ENCODE measurements around the gene CYTIP.
"Not testable (repeated sequence)": the region's sequence is repeated elsewhere in the genome, so short reads cannot be mapped to it uniquely, and the experiment has no call there.

CYTIP gene

GRCh38 chr2:157413326-157414035, 30.4 kb downstream of the CYTIP start:
- DNase-seq (ENCODE audit: extremely low spot score) = no peak
- TF ChIP-seq LEF1 (IDR thresholded peaks at IDR 0.05; ENCODE audit: borderline replicate concordance) (no peak), HDGF (IDR thresholded peaks at IDR 0.05; ENCODE audit: borderline replicate concordance) (no peak), ZNF384 (IDR thresholded peaks at IDR 0.05) (no peak), ARNT (IDR thresholded peaks at IDR 0.05) (no peak), TARDBP (IDR thresholded peaks at IDR 0.05) (no peak), PKNOX1 (IDR thresholded peaks at IDR 0.05) (no peak), ELF4 (IDR thresholded peaks at IDR 0.05) (no peak), FOXK2 (IDR thresholded peaks at IDR 0.05) (no peak), NFRKB (IDR thresholded peaks at IDR 0.05) (no peak), CTBP1 (IDR thresholded peaks at IDR 0.05; ENCODE audit: borderline replicate concordance) (no peak), FOXA1 (IDR thresholded peaks at IDR 0.05) (no peak), SUZ12 (IDR thresholded peaks at IDR 0.05) (no peak), SP1 (IDR thresholded peaks at IDR 0.05) (no peak)
- ChIA-PET POLR2A (no interaction called here), CTCF (interaction anchor here (0.6 kb wide), 1 partner anchor 24 kb away, joined by 3 read pairs; no protein-coding TSS in a partner anchor)

- ChIA-PET POLR2A (no interaction called here), CTCF (no interaction called here)
- DNase-seq (ENCODE audit: extremely low spot score) = no peak
- TF ChIP-seq FOXA1 (IDR thresholded peaks at IDR 0.05) (no peak), LEF1 (IDR thresholded peaks at IDR 0.05; ENCODE audit: borderline replicate concordance) (no peak)
Measured at GRCh38 chr2:157411624-157412336, 32.1 kb downstream of the CYTIP start.

- CTCF ChIA-PET; DNase-seq (ENCODE audit: extremely low spot score); POLR2A ChIA-PET: not testable (repeated sequence)
Measured at GRCh38 chr2:157405398-157405797, 38.5 kb downstream of the CYTIP start.

- DNase-seq (ENCODE audit: extremely low spot score) = no peak
- ChIA-PET CTCF (no interaction called here), POLR2A (no interaction called here)
- TF ChIP-seq BHLHE40 (IDR thresholded peaks at IDR 0.05; ENCODE audit: borderline replicate concordance) = no peak
Measured at GRCh38 chr2:157404363-157404762, 39.5 kb downstream of the CYTIP start.

GRCh38 chr2:157402801-157403485, 40.9 kb downstream of the CYTIP start:
- POLR2A ChIA-PET, CTCF ChIA-PET: not testable (repeated sequence)

GRCh38 chr2:157395811-157396210, 48.1 kb downstream of the CYTIP start:
- DNase-seq (ENCODE audit: extremely low spot score) = no peak
- ChIA-PET POLR2A (no interaction called here), CTCF (no interaction called here)
- no peak for TF ChIP-seq SUZ12 (IDR thresholded peaks at IDR 0.05)
- TF ChIP-seq ELF4 (IDR thresholded peaks at IDR 0.05) = no peak
- no peak for TF ChIP-seq CTBP1 (IDR thresholded peaks at IDR 0.05; ENCODE audit: borderline replicate concordance)
- no peak for TF ChIP-seq PKNOX1 (IDR thresholded peaks at IDR 0.05)
- TF ChIP-seq TARDBP (IDR thresholded peaks at IDR 0.05) = no peak
- TF ChIP-seq ZNF384 (IDR thresholded peaks at IDR 0.05) = no peak
- no peak for TF ChIP-seq BHLHE40 (IDR thresholded peaks at IDR 0.05; ENCODE audit: borderline replicate concordance)
- no peak for TF ChIP-seq NFRKB (IDR thresholded peaks at IDR 0.05)

More at GRCh38 chr2:157402801-157403485, 40.9 kb downstream of the CYTIP start:
- not testable (repeated sequence) for DNase-seq (ENCODE audit: extremely low spot score)

GRCh38 chr2:157394928-157395327, 49.0 kb downstream of the CYTIP start:
- CTCF ChIA-PET = no interaction called here
- TF ChIP-seq FOXM1 (IDR thresholded peaks at IDR 0.05; ENCODE audit: borderline replicate concordance) (no peak), NFRKB (IDR thresholded peaks at IDR 0.05) (no peak), ZNF384 (IDR thresholded peaks at IDR 0.05) (no peak), PKNOX1 (IDR thresholded peaks at IDR 0.05) (no peak), ELF4 (IDR thresholded peaks at IDR 0.05) (no peak), SUZ12 (IDR thresholded peaks at IDR 0.05) (no peak), LEF1 (IDR thresholded peaks at IDR 0.05; ENCODE audit: borderline replicate concordance) (no peak), L3MBTL2 (conservative IDR thresholded peaks at IDR 0.05) (no peak), FOXK2 (IDR thresholded peaks at IDR 0.05) (no peak), FOXA1 (IDR thresholded peaks at IDR 0.05) (no peak), BHLHE40 (IDR thresholded peaks at IDR 0.05; ENCODE audit: borderline replicate concordance) (no peak)
- DNase-seq (ENCODE audit: extremely low spot score) = no peak
- POLR2A ChIA-PET = no interaction called here

Measured in HEK293T (cell line).